Measurements from ENCODE around the gene VPS33B. TPM values are rescaled to one million over a fixed set of nuclear protein-coding genes. Genes with fewer than 3 reads are reported as not detected.

VPS33B gene
- total and polyA plus RNA-seq, 10 donors = 12.1 to 27.6 (median 17.9) TPM

DNA sequence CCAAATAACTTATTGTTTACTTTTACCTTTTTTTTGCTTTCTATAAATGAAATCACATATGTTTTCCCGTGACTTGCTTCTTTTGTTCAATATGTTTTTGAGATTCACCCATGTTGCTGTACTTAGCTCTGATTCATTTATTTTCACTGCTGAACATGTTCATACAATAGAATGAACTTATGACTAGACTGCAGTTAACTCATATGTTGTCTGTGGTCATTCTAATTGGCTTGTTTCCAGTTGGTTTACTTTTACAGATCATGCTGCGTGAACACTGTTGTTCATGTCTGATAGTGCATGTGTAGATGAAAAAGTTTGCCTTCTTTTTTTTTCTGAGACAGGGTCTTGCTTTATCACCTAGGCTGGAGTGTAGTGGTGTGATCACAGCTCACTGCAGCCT is 46.0 kb upstream of the VPS33B start:
- WGBS, 5 donors = 86 to 97% (median 96%) methylated on average over 2 of the region's 2 CpGs
- Histone ChIP-seq H3K9me3 (peaks cover 0 to 12% (median 5%) of the 10 kb centered on the region in 8 donors), H3K27ac (no peak overlapping the region), H3K36me3 (no peaks in the 10 kb centered on the region), H3K4me1 (no peaks in the 10 kb centered on the region), H3K27me3 (replicated peaks in 1 of 7) (peaks cover 0 to 27% (median 8%) of the 10 kb centered on the region in 7 donors), H3K4me3 (no peak overlapping the region)
- intact Hi-C loops (cut with DNase I; ENCODE audit: low total_unique reads) = no loop called here
- TF ChIP-seq, protein P1, sequence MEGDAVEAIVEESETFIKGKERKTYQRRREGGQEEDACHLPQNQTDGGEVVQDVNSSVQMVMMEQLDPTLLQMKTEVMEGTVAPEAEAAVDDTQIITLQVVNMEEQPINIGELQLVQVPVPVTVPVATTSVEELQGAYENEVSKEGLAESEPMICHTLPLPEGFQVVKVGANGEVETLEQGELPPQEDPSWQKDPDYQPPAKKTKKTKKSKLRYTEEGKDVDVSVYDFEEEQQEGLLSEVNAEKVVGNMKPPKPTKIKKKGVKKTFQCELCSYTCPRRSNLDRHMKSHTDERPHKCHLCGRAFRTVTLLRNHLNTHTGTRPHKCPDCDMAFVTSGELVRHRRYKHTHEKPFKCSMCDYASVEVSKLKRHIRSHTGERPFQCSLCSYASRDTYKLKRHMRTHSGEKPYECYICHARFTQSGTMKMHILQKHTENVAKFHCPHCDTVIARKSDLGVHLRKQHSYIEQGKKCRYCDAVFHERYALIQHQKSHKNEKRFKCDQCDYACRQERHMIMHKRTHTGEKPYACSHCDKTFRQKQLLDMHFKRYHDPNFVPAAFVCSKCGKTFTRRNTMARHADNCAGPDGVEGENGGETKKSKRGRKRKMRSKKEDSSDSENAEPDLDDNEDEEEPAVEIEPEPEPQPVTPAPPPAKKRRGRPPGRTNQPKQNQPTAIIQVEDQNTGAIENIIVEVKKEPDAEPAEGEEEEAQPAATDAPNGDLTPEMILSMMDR (IDR thresholded peaks at IDR 0.05 in 8 of 11, conservative IDR thresholded peaks at IDR 0.05 in 3 of 11) = no peak
- TF ChIP-seq POLR2A (IDR thresholded peaks at IDR 0.05) (no peak), POLR2AphosphoS5 (IDR thresholded peaks at IDR 0.05) (no peak)
- DNase-seq = no peak

DNA sequence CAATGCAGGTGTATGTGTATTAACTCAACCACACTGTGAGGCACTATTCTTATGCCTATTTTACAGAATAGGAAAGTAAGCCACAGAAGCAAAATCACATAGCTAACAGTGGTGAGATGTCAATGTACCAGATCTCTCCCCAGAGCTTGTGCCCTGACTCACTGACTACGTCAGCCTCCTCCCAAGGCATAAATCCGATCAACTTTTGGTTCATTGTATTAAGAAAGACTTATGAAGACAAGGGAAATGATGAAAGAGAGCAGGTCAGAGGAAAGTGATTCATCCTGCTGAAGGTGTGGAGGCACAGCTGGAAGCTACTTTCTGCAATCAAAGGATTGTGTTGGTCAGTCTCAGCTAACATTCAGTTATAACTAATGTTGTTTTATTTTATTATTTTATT is 44.6 kb upstream of the VPS33B start:
- Histone ChIP-seq H3K36me3 (no peaks in the 10 kb centered on the region), H3K4me3 (no peak overlapping the region), H3K27me3 (replicated peaks in 1 of 7) (peaks cover 0 to 24% (median 8%) of the 10 kb centered on the region in 7 donors), H3K9me3 (peaks cover 0 to 12% (median 5%) of the 10 kb centered on the region in 8 donors), H3K4me1 (no peaks in the 10 kb centered on the region), H3K27ac (no peak overlapping the region)
- intact Hi-C loops (cut with DNase I; ENCODE audit: low total_unique reads) = no loop called here
- no peak for TF ChIP-seq POLR2AphosphoS5 (IDR thresholded peaks at IDR 0.05)
- TF ChIP-seq, protein P1 (IDR thresholded peaks at IDR 0.05 in 8 of 11, conservative IDR thresholded peaks at IDR 0.05 in 3 of 11) = no peak
- no peak for TF ChIP-seq POLR2A (IDR thresholded peaks at IDR 0.05)
- WGBS, 5 donors = 66 to 87% (median 85%) methylated on average over 2 of the region's 2 CpGs
- no peak for DNase-seq

GRCh38 chr15:91065505-91065904 is 43.1 kb upstream of the VPS33B start:
- 77 to 93% (median 82%) methylated on average over 2 of the region's 2 CpGs for WGBS, 5 donors
- H3K9me3 ChIP-seq = peaks cover 0 to 12% (median 5%) of the 10 kb centered on the region in 8 donors
- H3K27me3 ChIP-seq (replicated peaks in 1 of 7) = peaks cover 0 to 17% (median 8%) of the 10 kb centered on the region in 7 donors
- DNase-seq = no peak
- no peak for TF ChIP-seq POLR2A (IDR thresholded peaks at IDR 0.05)
- no peak for TF ChIP-seq POLR2AphosphoS5 (IDR thresholded peaks at IDR 0.05)
- TF ChIP-seq, protein P1 (IDR thresholded peaks at IDR 0.05 in 8 of 11, conservative IDR thresholded peaks at IDR 0.05 in 3 of 11) = no peak
- no peak overlapping the region for H3K4me3 ChIP-seq
- H3K36me3 ChIP-seq = no peaks in the 10 kb centered on the region
- H3K27ac ChIP-seq = no peak overlapping the region
- intact Hi-C loops (cut with DNase I; ENCODE audit: low total_unique reads) = no loop called here
- no peaks in the 10 kb centered on the region for H3K4me1 ChIP-seq

GRCh38 chr15:91061997-91062396 is 39.6 kb upstream of the VPS33B start:
- no peak overlapping the region for H3K4me3 ChIP-seq
- no peak for DNase-seq

More at GRCh38 chr15:91061997-91062396, 39.6 kb upstream of the VPS33B start:
- Histone ChIP-seq H3K27ac (no peak overlapping the region), H3K27me3 (replicated peaks in 1 of 7) (peaks cover 0 to 24% (median 14%) of the 10 kb centered on the region in 7 donors), H3K36me3 (no peaks in the 10 kb centered on the region), H3K9me3 (peaks cover 0 to 12% (median 5%) of the 10 kb centered on the region in 8 donors), H3K4me1 (no peaks in the 10 kb centered on the region)
- intact Hi-C loops (cut with DNase I; ENCODE audit: low total_unique reads) = no loop called here
- TF ChIP-seq POLR2A (IDR thresholded peaks at IDR 0.05) = no peak
- TF ChIP-seq, protein P1 (IDR thresholded peaks at IDR 0.05 in 8 of 11, conservative IDR thresholded peaks at IDR 0.05 in 3 of 11) = no peak
- no peak for TF ChIP-seq POLR2AphosphoS5 (IDR thresholded peaks at IDR 0.05)
- WGBS, 5 donors = 81 to 90% (median 85%) methylated on average over 5 of the region's 5 CpGs

All from spleen (tissue), 11 donors.